ENCODE results near the gene ANKS1B.

GRCh38 chr12:98709022-98709421, 1275.7 kb downstream of the ANKS1B start:
- no peak for TF ChIP-seq EZH2 (IDR thresholded peaks at IDR 0.05; ENCODE audit: borderline replicate concordance, low read length)
- no peak for TF ChIP-seq CTCF (IDR thresholded peaks at IDR 0.05; ENCODE audit: low read length)

Data from OCI-LY1 (cell line).